MM.1S (cell line): ENCODE results near the gene HMGN1.
A peak's percentile ranks its signal among the peaks of the same experiment; 100 is the strongest.

ENCODE experiments used
- DNase-seq: peaks from one replicate; pipeline ENCODE4 v3.0.0-alpha.2; 2015
- H2AFZ ChIP-seq: fragments of 300-600 bp; sonication (generic); 2 replicates; pipeline ENCODE4 v1.6.0; 2016; ENCODE audit warnings: antibody characterized with exemption, low read length
- H3F3A ChIP-seq: fragments of 300-600 bp; sonication (generic); 2 replicates; pipeline ENCODE4 v1.6.1; 2016; ENCODE audit warnings: mild to moderate bottlenecking, antibody characterized with exemption, low read length, moderate library complexity, mixed read lengths; ENCODE audit not compliant: insufficient read depth
- H3K27ac ChIP-seq: fragments of 300-600 bp; sonication (generic); 2 replicates; pipeline ENCODE4 v1.5.1; 2016; ENCODE audit warnings: mild to moderate bottlenecking, low read length
- H3K27me3 ChIP-seq: fragments of 300-600 bp; sonication (generic); replicated peaks from 2 replicates; pipeline ENCODE4 v1.6.0; 2016; ENCODE audit warnings: low read length; ENCODE audit not compliant: insufficient read depth
- H3K36me3 ChIP-seq: fragments of 300-600 bp; sonication (generic); replicated peaks from 2 replicates; pipeline ENCODE4 v1.6.1; 2016; ENCODE audit warnings: mild to moderate bottlenecking, low read length, mixed read lengths; ENCODE audit not compliant: insufficient read depth
- H3K4me1 ChIP-seq: fragments of 300-600 bp; sonication (generic); 2 replicates; pipeline ENCODE4 v1.6.1; 2016; ENCODE audit warnings: low read length, mixed read lengths
- H3K4me2 ChIP-seq: fragments of 300-600 bp; sonication (generic); 2 replicates; pipeline ENCODE4 v1.6.0; 2016; ENCODE audit warnings: low read depth, low read length
- H3K4me3 ChIP-seq: fragments of 300-600 bp; sonication (generic); 2 replicates; pipeline ENCODE4 v1.5.1; 2016; ENCODE audit warnings: low read length, mixed read lengths
- H3K79me2 ChIP-seq: fragments of 300-600 bp; sonication (generic); 2 replicates; pipeline ENCODE4 v1.6.1; 2016; ENCODE audit warnings: mixed run types, low read length, mixed read lengths
- H3K9ac ChIP-seq: fragments of 300-600 bp; sonication (generic); 2 replicates; pipeline ENCODE4 v1.6.1; 2016; ENCODE audit warnings: low read length, mixed read lengths
- H3K9me2 ChIP-seq: fragments of 300-600 bp; sonication (generic); replicated peaks from 2 replicates; pipeline ENCODE4 v1.6.1; 2016; ENCODE audit warnings: mild to moderate bottlenecking, low read length, mixed read lengths; ENCODE audit not compliant: insufficient read depth
- H3K9me3 ChIP-seq: fragments of 300-600 bp; sonication (generic); replicated peaks from 2 replicates; pipeline ENCODE4 v1.6.1; 2016; ENCODE audit warnings: mild to moderate bottlenecking, low read length, mixed read lengths; ENCODE audit not compliant: insufficient read depth
- H4K20me1 ChIP-seq: fragments of 300-600 bp; sonication (generic); 2 replicates; pipeline ENCODE4 v1.6.1; 2016; ENCODE audit warnings: mild to moderate bottlenecking, low read length, moderate library complexity, mixed read lengths; ENCODE audit not compliant: insufficient read depth
- CTCF ChIP-seq: fragments of 300-600 bp; sonication (generic); IDR thresholded peaks from 2 replicates; pipeline ENCODE4 v1.5.1; 2016; ENCODE audit warnings: antibody characterized with exemption, low read length, mixed read lengths
- EZH2 ChIP-seq: fragments of 300-600 bp; sonication (generic); optimal IDR thresholded peaks from 2 replicates; pipeline ENCODE3; 2017; ENCODE audit warnings: low read depth, mild to moderate bottlenecking, antibody characterized with exemption, low read length, mixed read lengths
- EZH2phosphoT487 ChIP-seq: fragments of 300-600 bp; sonication (generic); IDR thresholded peaks from 2 replicates; pipeline ENCODE4 v1.6.1; 2018; ENCODE audit warnings: antibody characterized with exemption, low read length

Gene HMGN1

GRCh38 chr21:39313571-39314142 is 35.2 kb downstream of the HMGN1 start, which contains the start of gene BRWD1:
Gene BRWD1 (minus strand): TSS chr21:39313632. CDS start chr21:39313491, 141 bp downstream.
- H3K9me2 ChIP-seq = no peaks in the 10 kb centered on the region
- H3K27me3 ChIP-seq = no peaks in the 10 kb centered on the region
- H3K9me3 ChIP-seq = no peaks in the 10 kb centered on the region
- H3K36me3 ChIP-seq = no peaks in the 10 kb centered on the region; the same call in 1 of the 2 replicates
- peak within 1 kb of the TSS; percentile 77 for H3K27ac ChIP-seq
- DNase-seq = peak; percentile 93
- H3K9ac ChIP-seq = peak within 1 kb of the TSS; percentile 90
- H3K4me1 ChIP-seq = peaks cover 18% of the 10 kb centered on the region
- H2AFZ ChIP-seq = peak within 1 kb of the TSS; percentile 93
- peak within 1 kb of the TSS; percentile 88 for H3K4me3 ChIP-seq
- TF ChIP-seq CTCF (peak; percentile 32; the same call in 1 of the 2 replicates), EZH2 (no peak), EZH2phosphoT487 (no peak)
- H3K79me2 ChIP-seq = peaks cover 42% of the 10 kb centered on the region
- peaks cover 20% of the 10 kb centered on the region for H3F3A ChIP-seq
- H4K20me1 ChIP-seq = no peaks in the 10 kb centered on the region
- H3K4me2 ChIP-seq = peak within 1 kb of the TSS; percentile 92

GRCh38 chr21:39313042-39313570 is 35.8 kb downstream of the HMGN1 start:
- Histone ChIP-seq H3K9me2 (no peaks in the 10 kb centered on the region), H4K20me1 (no peaks in the 10 kb centered on the region), H3K4me3 (peak overlapping the region; percentile 88), H3K79me2 (peaks cover 47% of the 10 kb centered on the region), H3K9ac (peak overlapping the region; percentile 90), H3F3A (peaks cover 20% of the 10 kb centered on the region), H3K36me3 (no peaks in the 10 kb centered on the region; the same call in 1 of the 2 replicates), H3K4me1 (peaks cover 18% of the 10 kb centered on the region), H3K27ac (peak overlapping the region; percentile 77; the same call in 1 of the 2 replicates), H3K27me3 (no peaks in the 10 kb centered on the region), H3K9me3 (no peaks in the 10 kb centered on the region), H3K4me2 (peak overlapping the region; percentile 30; the same call in 1 of the 2 replicates), H2AFZ (peak overlapping the region; percentile 65)
- no peak for DNase-seq
- TF ChIP-seq EZH2 = no peak
- TF ChIP-seq CTCF = no peak
- no peak for TF ChIP-seq EZH2phosphoT487

DNA sequence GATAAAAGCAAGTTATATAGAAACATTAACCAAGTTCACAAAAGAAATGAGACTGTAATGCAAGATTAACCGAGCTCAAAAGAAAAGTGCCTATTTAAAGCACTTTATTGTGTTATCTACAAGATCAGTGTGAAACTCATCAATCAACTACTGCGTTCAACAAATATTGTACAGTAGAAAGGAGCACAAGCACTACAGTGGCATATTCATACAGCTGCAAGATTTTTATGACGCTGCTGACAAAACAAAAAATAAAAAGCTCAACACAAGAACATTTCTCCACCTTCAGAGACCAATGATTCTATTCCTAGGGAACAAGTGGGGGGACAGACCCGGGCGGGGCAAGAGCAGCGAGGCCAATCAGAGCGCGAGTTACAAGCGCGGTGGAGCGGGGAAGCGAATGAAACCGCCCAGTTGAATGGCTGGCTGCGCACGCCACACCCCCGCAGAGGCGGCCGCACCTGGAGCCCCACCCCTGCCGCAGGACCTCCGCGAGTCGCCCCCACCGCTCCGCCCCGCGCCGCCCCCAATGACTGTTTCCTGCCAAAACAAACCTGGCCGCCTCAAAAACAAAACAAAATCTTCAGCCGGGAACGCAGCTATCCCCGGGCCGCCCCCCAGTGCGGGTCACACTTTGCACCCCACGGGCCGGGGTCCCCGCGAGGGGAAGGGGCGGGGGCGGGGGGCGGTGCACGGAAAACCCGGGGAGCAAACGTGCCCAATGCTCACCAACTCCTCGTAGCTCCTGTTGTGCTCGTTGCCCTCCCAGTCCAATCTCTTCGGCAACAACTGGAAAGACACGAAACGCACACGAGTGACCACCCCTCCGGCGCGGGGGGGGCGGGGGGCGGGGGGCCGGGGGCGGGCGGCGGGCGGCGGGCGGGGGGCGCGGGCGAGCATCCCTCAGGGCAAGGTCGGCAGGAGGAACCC is 36.5 kb downstream of the HMGN1 start:
- peak overlapping the region; percentile 88 for H3K4me3 ChIP-seq
- peaks cover 18% of the 10 kb centered on the region for H3K4me1 ChIP-seq
- H3K27me3 ChIP-seq = no peaks in the 10 kb centered on the region
- H3K79me2 ChIP-seq = peaks cover 55% of the 10 kb centered on the region
- H4K20me1 ChIP-seq = no peaks in the 10 kb centered on the region
- peak overlapping the region; percentile 90; the same call in 1 of the 2 replicates for H3K9ac ChIP-seq
- H3K4me2 ChIP-seq = peak overlapping the region; percentile 66
- TF ChIP-seq EZH2phosphoT487 = no peak
- no peak for TF ChIP-seq EZH2
- TF ChIP-seq CTCF = no peak
- H3K27ac ChIP-seq = peak overlapping the region; percentile 77; the same call in 1 of the 2 replicates
- H2AFZ ChIP-seq = no peak overlapping the region
- H3K9me2 ChIP-seq = no peaks in the 10 kb centered on the region
- H3K9me3 ChIP-seq = no peaks in the 10 kb centered on the region
- H3F3A ChIP-seq = peaks cover 20% of the 10 kb centered on the region
- peak; percentile 94 for DNase-seq
- no peaks in the 10 kb centered on the region; the same call in 1 of the 2 replicates for H3K36me3 ChIP-seq
